Measurements from ENCODE around the gene POMT1. TPM values are rescaled to one million over a fixed set of nuclear protein-coding genes. Genes with fewer than 3 reads are reported as not detected.
"Not testable (repeated sequence)": the region's sequence is repeated elsewhere in the genome, so short reads cannot be mapped to it uniquely, and the experiment has no call there.

The POMT1 gene
- total RNA-seq, result 61.0 and 64.3 TPM in 2 replicates
- long read RNA-seq, transcript POMT1-201 (19 exons, 2,912 nt), result minor isoform, 41 of 166 reads
- long read RNA-seq, transcript POMT1-204 (20 exons, 3,038 nt), result major isoform, 48 of 166 reads
- long read RNA-seq, partial matches to known transcripts, result 11 of 166 reads
- long read RNA-seq, other reads (novel, unspliced or antisense), result 59 of 166 reads

DNA sequence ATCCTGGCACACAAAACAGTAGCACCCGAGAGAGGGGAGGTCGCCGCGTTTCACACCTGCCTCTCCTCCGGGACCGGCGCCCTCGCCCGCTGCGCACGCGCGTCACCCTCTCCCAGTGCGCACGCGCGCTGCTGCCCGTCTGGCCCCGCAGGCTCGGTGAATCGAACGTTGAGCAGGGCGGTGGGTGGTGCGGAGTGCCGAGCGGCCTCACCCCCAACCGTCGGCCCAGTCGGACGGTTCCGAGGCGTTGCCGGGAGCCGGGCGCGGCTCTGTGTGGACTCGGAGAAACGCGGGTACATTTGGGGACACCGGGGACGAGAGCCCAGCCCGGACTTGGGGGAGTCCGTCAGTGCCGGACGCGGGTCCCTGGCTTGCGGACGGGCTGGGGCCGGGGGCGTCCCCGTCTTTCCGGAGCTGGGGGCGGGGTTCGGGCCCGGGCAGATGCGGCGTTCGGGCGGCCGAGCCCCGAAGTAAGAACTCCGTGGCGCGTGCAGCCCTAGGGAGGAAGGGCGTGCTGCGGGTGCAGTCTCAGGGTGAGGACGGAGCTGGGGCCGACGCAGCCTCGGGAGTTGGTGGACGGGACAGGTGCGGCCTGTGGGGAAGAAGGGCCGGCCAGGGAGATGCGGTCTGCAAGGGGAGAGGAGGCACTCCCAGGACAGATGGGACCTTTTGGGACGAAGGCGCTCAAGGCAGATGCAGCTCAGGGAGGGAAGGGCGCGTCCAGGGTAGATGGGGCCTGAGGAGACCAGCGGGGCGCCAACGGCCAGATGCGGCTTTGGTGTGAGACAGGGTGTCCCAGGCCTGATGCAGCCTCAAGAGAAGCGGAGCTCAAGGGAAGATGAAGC lies at the start of gene POMT1:
Gene POMT1, plus strand, starts transcription at position 138 of the 845 bp plus-strand sequence. CDS start 1,301 bp downstream, outside the sequence.
- Mint-ChIP-seq H3K36me3 (ENCODE audit: insufficient read depth) (peaks cover 6% of the 10 kb centered on the region), H3K27me3 (no peaks in the 10 kb centered on the region), H3K4me3 (ENCODE audit: low read depth) (peak within 1 kb of the TSS; percentile 84), H3K9me3 (ENCODE audit: low read depth) (no peaks in the 10 kb centered on the region), H3K4me1 (ENCODE audit: low read depth) (peaks cover 12% of the 10 kb centered on the region), H3K27ac (peak within 1 kb of the TSS; percentile 93)
- peak; percentile 84 for DNase-seq (ENCODE audit: low spot score, unreplicated experiment)
- no peak for TF ChIP-seq CTCF (IDR thresholded peaks at IDR 0.05; ENCODE audit: unreplicated experiment)

DNA sequence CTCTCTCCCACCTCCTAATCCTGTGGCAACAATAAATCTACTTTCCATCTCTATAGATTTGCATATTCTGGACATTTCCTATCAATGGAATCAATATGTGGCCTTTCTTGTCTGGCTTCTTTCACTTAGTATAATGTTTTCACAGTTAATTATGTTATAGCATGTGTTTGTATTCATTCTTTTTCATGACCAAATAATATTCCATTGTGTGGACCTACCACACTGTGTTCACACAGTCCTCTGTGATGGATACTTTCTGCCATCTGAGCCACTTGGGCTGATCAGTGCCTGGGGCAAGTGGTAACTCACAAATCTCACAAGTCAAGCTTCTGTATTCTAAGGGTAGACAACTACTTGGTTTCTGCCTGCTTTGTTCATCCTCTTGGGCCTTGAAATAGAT lies 48.7 kb upstream of the POMT1 start:
- H3K36me3 Mint-ChIP-seq (ENCODE audit: insufficient read depth), result peaks cover 51% of the 10 kb centered on the region
- DNase-seq (ENCODE audit: low spot score, unreplicated experiment), result no peak
- TF ChIP-seq CTCF (IDR thresholded peaks at IDR 0.05; ENCODE audit: unreplicated experiment), result no peak
- no peaks in the 10 kb centered on the region for H3K27me3 Mint-ChIP-seq
- no peak overlapping the region for H3K4me3 Mint-ChIP-seq (ENCODE audit: low read depth)
- H3K9me3 Mint-ChIP-seq (ENCODE audit: low read depth), result no peaks in the 10 kb centered on the region
- H3K27ac Mint-ChIP-seq, result peak overlapping the region; percentile 45
- no peaks in the 10 kb centered on the region for H3K4me1 Mint-ChIP-seq (ENCODE audit: low read depth)

DNA sequence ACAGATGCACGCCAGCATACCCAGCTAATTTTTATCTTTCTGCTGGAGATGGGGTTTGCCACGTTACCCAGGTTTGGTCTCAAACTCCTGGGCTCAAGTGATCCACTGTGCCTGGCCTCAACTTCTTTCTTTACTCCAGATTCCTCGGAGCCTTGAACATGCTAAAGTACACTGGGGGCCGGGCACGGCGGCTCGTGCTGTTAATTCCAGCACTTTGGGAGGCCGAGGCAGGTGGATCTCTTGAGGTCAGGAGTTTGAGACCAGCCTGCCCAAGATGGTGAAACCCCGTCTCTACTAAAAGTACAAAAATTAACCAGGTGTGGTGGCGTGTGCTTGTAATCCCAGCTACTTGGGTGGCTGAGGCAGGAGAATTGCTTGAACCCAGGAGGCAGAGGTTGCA lies 47.1 kb upstream of the POMT1 start:
- not testable (repeated sequence) for H3K4me1 Mint-ChIP-seq (ENCODE audit: low read depth); DNase-seq (ENCODE audit: low spot score, unreplicated experiment); H3K27me3 Mint-ChIP-seq; H3K4me3 Mint-ChIP-seq (ENCODE audit: low read depth); H3K27ac Mint-ChIP-seq; H3K9me3 Mint-ChIP-seq (ENCODE audit: low read depth)
- H3K36me3 Mint-ChIP-seq (ENCODE audit: insufficient read depth), result peaks cover 47% of the 10 kb centered on the region

GRCh38 chr9:131457746-131458145 lies 45.0 kb upstream of the POMT1 start:
- no peak for DNase-seq (ENCODE audit: low spot score, unreplicated experiment)
- peaks cover 43% of the 10 kb centered on the region for H3K36me3 Mint-ChIP-seq (ENCODE audit: insufficient read depth)
- H3K4me1 Mint-ChIP-seq (ENCODE audit: low read depth), result no peaks in the 10 kb centered on the region
- H3K4me3 Mint-ChIP-seq (ENCODE audit: low read depth), result no peak overlapping the region
- H3K27me3 Mint-ChIP-seq, result no peaks in the 10 kb centered on the region
- peak overlapping the region; percentile 46 for H3K27ac Mint-ChIP-seq
- H3K9me3 Mint-ChIP-seq (ENCODE audit: low read depth), result no peaks in the 10 kb centered on the region
- no peak for TF ChIP-seq CTCF (IDR thresholded peaks at IDR 0.05; ENCODE audit: unreplicated experiment)

DNA sequence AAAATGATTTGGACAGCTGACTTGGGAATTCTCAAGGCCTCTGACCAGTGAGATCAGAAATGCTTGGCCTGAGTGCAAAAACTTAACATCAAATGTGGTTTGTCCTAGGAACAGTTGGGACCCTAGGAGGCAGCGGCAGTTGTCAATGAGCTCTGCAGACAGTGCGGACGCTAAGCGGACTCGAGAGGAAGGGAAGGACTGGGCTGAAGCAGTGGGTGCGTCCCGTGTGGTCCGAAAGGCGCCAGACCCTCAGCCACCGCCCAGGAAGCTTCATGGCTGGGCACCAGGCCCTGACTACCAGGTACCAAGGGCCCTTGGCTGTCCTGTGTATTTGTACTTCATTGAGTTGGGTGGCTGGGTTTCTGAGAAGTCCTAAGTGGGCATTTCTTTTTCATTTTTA lies 43.7 kb upstream of the POMT1 start:
- no peak for TF ChIP-seq CTCF (IDR thresholded peaks at IDR 0.05; ENCODE audit: unreplicated experiment)
- H3K36me3 Mint-ChIP-seq (ENCODE audit: insufficient read depth), result peaks cover 44% of the 10 kb centered on the region
- no peak for DNase-seq (ENCODE audit: low spot score, unreplicated experiment)
- H3K27ac Mint-ChIP-seq, result peak overlapping the region; percentile 67
- H3K4me3 Mint-ChIP-seq (ENCODE audit: low read depth), result no peak overlapping the region
- no peaks in the 10 kb centered on the region for H3K9me3 Mint-ChIP-seq (ENCODE audit: low read depth)
- no peaks in the 10 kb centered on the region for H3K27me3 Mint-ChIP-seq
- no peaks in the 10 kb centered on the region for H3K4me1 Mint-ChIP-seq (ENCODE audit: low read depth)
